ENCODE data around the gene FRRS1L.

- TF ChIP-seq EGR1 (IDR thresholded peaks at IDR 0.05) (no peak), CEBPB (IDR thresholded peaks at IDR 0.05) (no peak), CREB1 (IDR thresholded peaks at IDR 0.05; ENCODE audit: low read depth) (no peak), RAD21 (IDR thresholded peaks at IDR 0.05; ENCODE audit: low read depth) (no peak), REST (IDR thresholded peaks at IDR 0.05; ENCODE audit: low read depth) (no peak), YY1 (IDR thresholded peaks at IDR 0.05; ENCODE audit: low read depth) (no peak), TCF12 (IDR thresholded peaks at IDR 0.05; ENCODE audit: low read depth) (no peak), ZBTB7A (IDR thresholded peaks at IDR 0.05; ENCODE audit: low read depth) (no peak), MAX (IDR thresholded peaks at IDR 0.05) (no peak), TAF1 (IDR thresholded peaks at IDR 0.05; ENCODE audit: low read depth) (no peak)
Observed at GRCh38 chr9:109088221-109088620, 78.8 kb downstream of the FRRS1L start.

Data from Ishikawa (cell line).